ENCODE measurements around the gene SDC4.

Gene SDC4

DNA sequence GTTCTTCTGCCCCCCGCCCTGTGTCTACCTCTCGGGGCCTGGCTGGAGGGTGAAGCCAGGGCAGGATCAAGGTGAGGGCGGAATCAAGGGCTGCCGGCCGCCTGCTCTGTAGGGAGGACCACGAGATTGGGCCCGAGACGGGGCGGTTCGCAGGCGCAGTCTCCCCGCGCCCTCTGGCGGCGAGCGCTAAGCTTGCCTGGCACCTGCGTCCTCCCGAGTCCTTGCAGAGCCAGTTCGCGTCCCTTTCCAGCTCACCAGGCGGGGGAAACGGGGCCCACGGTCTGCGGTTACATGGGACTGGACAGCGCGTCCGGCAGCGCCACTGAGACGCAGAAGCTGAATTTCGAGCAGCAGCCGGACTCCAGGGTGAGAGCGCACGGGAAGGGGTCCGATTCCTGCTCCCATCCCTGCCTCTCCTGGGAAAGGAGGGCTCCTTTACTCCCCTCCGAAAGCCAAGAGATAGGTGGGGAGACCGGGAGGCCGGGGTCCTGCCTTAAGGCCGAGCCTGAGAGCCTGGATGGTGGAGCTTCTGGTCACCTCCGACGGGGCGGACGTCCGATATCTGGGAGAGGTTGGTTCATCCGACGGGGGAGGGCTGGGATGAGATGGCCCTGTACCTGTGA, 36.5 kb downstream of the SDC4 start:
- no peak overlapping the region for H3K9ac ChIP-seq
- peak overlapping the region; percentile 59 for H3K4me2 ChIP-seq
- H3K27me3 ChIP-seq = peaks cover 6% of the 10 kb centered on the region; the same call in 1 of the 2 replicates
- no peaks in the 10 kb centered on the region for H3K9me3 ChIP-seq
- no peak for TF ChIP-seq Cebpa-rat (IDR thresholded peaks at IDR 0.05)
- H3K36me3 ChIP-seq = no peaks in the 10 kb centered on the region
- H3K27ac ChIP-seq = no peak overlapping the region
- H4K20me1 ChIP-seq = no peaks in the 10 kb centered on the region
- H3K4me1 ChIP-seq = peaks cover 75% of the 10 kb centered on the region
- H3K4me3 ChIP-seq = no peak overlapping the region

DNA sequence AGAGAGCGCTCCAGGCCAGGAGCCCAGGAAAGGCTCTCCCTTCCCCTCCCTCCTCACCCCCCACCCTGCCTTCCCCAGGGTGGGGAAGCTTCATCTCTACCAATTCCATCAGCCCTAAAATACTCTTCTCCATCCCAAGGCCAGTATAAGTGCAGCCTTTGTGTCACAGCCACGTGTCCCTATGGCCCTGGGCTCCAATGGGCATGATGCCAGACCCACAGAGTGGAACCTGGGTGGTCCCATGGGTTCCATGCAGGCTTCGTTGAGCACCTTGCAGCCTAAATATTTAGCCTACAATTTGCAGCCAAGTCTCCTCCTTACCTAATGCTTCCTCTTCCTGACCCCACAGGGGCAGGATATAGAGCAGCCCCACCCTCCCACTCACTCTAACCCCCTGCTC, 39.1 kb downstream of the SDC4 start:
- no peaks in the 10 kb centered on the region for H3K9me3 ChIP-seq
- H3K27me3 ChIP-seq = peaks cover 6% of the 10 kb centered on the region; the same call in 1 of the 2 replicates
- H3K4me2 ChIP-seq = peak overlapping the region; percentile 59
- no peak overlapping the region for H3K9ac ChIP-seq
- no peak for TF ChIP-seq Cebpa-rat (IDR thresholded peaks at IDR 0.05)
- H3K4me1 ChIP-seq = peaks cover 68% of the 10 kb centered on the region
- no peaks in the 10 kb centered on the region for H3K36me3 ChIP-seq
- H4K20me1 ChIP-seq = no peaks in the 10 kb centered on the region
- no peak overlapping the region for H3K27ac ChIP-seq
- H3K4me3 ChIP-seq = no peak overlapping the region

DNA sequence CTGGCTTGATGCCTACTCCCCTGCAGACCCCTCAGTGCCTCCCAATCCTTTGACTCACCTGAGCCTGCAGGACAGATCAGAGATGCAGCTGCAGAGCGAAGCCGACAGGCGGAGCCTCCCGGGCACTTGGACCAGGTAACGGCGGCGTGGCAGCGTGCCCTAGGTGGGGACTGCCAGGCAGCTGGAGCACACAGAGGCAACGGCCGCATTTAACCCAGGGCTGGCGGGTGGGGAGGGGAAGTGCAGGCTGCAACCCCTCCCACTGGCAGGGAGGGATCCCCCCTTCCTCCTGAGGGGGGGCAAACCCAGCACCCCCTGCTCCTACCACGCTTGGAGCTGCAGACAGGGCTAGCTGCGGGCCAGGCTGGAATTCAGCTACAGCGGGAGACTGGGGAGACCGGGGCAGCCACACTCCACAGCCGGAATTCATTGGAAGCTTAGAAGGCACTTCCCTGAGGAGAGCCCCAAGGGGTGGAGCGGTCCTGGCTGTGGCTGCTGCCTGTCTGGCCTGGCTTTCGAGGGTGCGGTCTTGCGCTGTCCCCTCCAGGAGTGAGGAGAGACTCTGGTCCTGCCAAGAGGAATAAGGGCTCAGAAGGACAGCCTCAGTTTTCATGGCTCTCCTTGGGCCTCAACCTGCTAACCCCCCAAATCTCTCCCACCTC, 40.0 kb downstream of the SDC4 start, which contains the start of gene MATN4:
MATN4 (minus strand) TSS at position 183 of the 662 bp plus-strand sequence. CDS start 2,717 bp downstream, outside the sequence.
- Histone ChIP-seq H4K20me1 (no peaks in the 10 kb centered on the region), H3K9ac (no peak within 1 kb of the TSS), H3K4me2 (peak within 1 kb of the TSS; percentile 59), H3K36me3 (no peaks in the 10 kb centered on the region), H3K4me1 (peaks cover 59% of the 10 kb centered on the region), H3K27ac (no peak within 1 kb of the TSS), H3K27me3 (peaks cover 6% of the 10 kb centered on the region; the same call in 1 of the 2 replicates), H3K9me3 (no peaks in the 10 kb centered on the region), H3K4me3 (no peak within 1 kb of the TSS)
- TF ChIP-seq Cebpa-rat (IDR thresholded peaks at IDR 0.05) = no peak

DNA sequence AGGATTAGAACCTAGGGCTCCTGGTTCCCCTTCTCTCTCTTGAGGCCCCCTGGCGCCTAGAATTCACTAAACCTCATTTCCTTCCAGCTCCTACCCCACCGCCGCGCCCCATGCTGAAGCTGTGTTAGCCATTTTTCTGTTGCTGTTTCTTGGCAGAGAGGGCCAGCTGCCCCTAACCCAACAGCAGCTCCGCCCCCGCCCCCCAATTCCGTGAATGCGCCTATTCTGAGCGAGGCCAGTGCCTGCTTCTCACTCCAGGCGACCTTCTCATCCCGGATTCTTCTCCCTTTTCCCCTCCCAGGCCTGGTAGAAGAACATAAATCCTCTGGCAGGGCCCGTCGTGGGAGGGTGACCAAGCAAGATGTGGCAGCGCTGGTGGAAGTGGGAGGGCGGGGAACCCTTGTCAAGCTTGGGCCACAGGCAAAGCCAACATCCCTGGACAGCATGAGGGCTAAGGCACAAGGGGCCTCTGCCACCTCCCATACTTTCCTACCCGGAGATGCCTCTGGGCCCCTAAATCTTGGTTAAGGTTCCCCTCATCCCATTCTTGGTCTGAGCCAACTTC, 41.1 kb downstream of the SDC4 start:
- Histone ChIP-seq H3K27me3 (peaks cover 6% of the 10 kb centered on the region; the same call in 1 of the 2 replicates), H3K9ac (no peak overlapping the region), H4K20me1 (no peaks in the 10 kb centered on the region), H3K36me3 (no peaks in the 10 kb centered on the region), H3K4me3 (no peak overlapping the region), H3K4me1 (peaks cover 51% of the 10 kb centered on the region), H3K27ac (no peak overlapping the region), H3K4me2 (peak overlapping the region; percentile 59; the same call in 1 of the 2 replicates), H3K9me3 (no peaks in the 10 kb centered on the region)
- TF ChIP-seq Cebpa-rat (IDR thresholded peaks at IDR 0.05) = no peak

DNA sequence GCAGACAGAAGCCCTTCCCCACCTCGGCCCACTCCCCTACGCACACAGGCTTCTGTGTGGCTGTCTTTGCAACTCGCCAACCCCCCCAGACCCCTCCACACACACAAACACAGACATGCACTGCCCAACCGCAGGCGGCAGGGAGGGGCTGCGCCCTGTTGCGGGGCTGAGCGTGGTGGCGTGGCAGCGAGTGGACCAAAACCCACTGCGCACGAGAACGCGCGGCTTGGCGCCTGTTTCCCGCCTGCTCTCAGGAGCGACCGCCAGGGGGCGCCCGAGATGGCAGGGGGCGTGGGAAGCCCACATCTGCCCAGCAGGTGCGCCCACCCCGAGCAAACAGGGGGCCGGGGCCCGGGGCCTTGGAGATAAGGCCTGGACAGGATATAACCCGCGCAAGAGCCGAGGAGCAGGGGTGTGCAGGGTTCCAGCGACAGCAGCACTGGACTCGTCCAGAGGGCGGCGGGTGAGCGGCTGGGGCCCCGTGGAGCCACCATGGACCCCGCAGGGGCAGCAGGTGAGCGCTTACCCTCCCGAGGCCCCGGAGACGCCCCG, 41.7 kb downstream of the SDC4 start, which contains the start of gene RBPJL:
RBPJL (plus strand) TSS at position 410 of the 552 bp plus-strand sequence; CDS start at position 493, 83 bp downstream.
- Histone ChIP-seq H3K27me3 (peaks cover 6% of the 10 kb centered on the region; the same call in 1 of the 2 replicates), H3K36me3 (no peaks in the 10 kb centered on the region), H3K9me3 (no peaks in the 10 kb centered on the region), H3K4me3 (no peak within 1 kb of the TSS), H3K9ac (no peak within 1 kb of the TSS), H3K4me2 (peak within 1 kb of the TSS; percentile 59), H3K27ac (no peak within 1 kb of the TSS), H3K4me1 (peaks cover 46% of the 10 kb centered on the region), H4K20me1 (no peaks in the 10 kb centered on the region)
- TF ChIP-seq Cebpa-rat (IDR thresholded peaks at IDR 0.05) = no peak

DNA sequence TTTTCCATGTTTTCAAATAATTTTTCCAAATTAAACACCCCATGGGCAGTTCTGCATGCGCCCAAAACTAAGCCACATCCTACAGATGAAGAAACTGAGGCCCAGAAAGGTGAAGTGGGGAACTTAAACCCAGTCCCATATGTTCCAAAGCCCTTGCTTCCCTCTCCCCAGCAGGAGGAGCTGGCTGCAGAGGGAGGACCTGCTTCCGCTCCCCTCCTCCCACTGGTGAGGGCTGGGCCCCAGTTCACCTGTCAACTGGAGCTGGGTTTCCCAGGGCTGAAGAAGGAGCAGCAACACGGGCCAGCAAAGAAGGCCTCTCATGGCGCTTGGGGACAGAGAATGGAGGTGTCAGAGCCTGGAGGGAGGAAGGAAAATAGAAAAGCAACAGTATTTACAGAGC, 43.0 kb downstream of the SDC4 start:
- H3K27me3 ChIP-seq = peaks cover 6% of the 10 kb centered on the region; the same call in 1 of the 2 replicates
- no peaks in the 10 kb centered on the region for H4K20me1 ChIP-seq
- no peak overlapping the region for H3K9ac ChIP-seq
- no peaks in the 10 kb centered on the region for H3K36me3 ChIP-seq
- no peak overlapping the region for H3K27ac ChIP-seq
- H3K4me2 ChIP-seq = no peak overlapping the region
- H3K9me3 ChIP-seq = no peaks in the 10 kb centered on the region
- H3K4me3 ChIP-seq = no peak overlapping the region
- H3K4me1 ChIP-seq = peaks cover 34% of the 10 kb centered on the region
- no peak for TF ChIP-seq Cebpa-rat (IDR thresholded peaks at IDR 0.05)

DNA sequence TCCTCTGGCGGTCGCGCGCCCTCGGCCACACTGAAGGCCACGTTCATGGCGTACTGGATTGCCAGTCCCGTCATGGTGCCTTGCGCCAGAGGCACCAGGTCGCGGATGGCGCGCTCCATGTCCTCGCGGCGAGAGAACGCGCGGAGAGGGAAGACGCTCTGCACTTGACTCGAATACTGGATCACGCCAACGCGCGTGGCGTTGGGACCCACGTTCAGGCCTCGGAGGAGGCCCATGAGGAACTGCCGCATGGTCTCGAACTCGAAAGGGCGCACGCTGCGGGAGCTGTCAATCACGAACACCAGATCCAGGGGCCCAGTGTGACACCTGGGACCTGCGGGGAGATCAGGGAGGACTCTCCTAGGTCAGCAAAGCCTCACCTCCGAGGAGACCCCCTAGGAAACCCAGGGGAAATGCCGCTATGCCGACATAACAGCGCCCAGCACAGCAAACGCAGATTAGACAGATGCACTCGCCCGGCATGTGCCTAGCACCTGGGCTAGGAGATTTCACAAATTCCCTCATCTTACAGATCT, 43.7 kb downstream of the SDC4 start:
- no peak overlapping the region for H3K27ac ChIP-seq
- H3K36me3 ChIP-seq = no peaks in the 10 kb centered on the region
- no peak overlapping the region for H3K9ac ChIP-seq
- H3K27me3 ChIP-seq = peaks cover 6% of the 10 kb centered on the region; the same call in 1 of the 2 replicates
- H3K9me3 ChIP-seq = no peaks in the 10 kb centered on the region
- no peak overlapping the region for H3K4me3 ChIP-seq
- H3K4me2 ChIP-seq = no peak overlapping the region
- H4K20me1 ChIP-seq = no peaks in the 10 kb centered on the region
- no peak for TF ChIP-seq Cebpa-rat (IDR thresholded peaks at IDR 0.05)
- H3K4me1 ChIP-seq = peaks cover 26% of the 10 kb centered on the region

DNA sequence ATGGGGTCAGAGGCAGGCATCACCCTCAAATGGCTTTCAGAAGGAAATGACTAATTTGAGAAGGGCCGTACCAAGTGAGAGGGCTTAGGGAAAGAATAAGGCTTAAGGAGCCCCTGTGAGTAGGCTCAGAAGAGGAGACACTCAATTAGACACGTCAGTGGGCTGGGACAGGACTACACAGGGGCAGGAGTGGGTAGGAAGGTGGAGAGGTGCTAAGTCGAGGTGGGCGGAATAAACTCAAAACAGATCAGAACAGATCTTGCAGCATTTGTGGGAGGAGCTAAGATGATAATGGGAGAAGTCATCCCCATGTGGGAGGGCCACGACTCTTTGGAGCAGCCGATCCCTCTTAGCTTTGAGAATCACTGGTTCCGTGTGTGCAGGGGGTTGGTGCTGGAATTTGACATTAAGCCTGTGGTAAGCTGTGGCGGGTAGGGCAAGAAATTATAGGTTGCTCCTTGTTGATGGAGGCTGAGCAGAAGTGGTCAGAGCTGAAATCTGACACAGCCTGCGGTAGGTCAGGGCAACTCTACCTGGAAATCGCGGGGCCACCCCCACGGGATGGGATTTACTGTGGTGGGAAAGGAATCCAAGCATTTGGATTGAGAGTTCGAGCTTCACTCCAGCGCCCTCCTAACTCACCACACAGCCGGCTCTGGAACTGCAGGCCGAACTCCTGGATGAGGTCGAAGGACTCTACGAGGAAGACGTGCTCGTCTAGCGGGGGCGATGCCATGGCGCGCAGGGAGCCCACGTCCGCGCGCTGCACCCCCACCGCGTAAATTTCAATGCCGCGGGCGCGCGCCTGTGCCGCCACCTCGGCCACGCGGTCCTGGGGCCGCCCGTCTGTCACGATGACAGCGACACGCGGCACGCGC, 44.4 kb downstream of the SDC4 start:
- Histone ChIP-seq H3K4me3 (no peak overlapping the region), H3K4me2 (no peak overlapping the region), H3K27ac (no peak overlapping the region), H3K36me3 (no peaks in the 10 kb centered on the region), H4K20me1 (no peaks in the 10 kb centered on the region), H3K9ac (no peak overlapping the region), H3K27me3 (peaks cover 6% of the 10 kb centered on the region; the same call in 1 of the 2 replicates), H3K4me1 (peaks cover 19% of the 10 kb centered on the region), H3K9me3 (no peaks in the 10 kb centered on the region)
- no peak for TF ChIP-seq Cebpa-rat (IDR thresholded peaks at IDR 0.05)

DNA sequence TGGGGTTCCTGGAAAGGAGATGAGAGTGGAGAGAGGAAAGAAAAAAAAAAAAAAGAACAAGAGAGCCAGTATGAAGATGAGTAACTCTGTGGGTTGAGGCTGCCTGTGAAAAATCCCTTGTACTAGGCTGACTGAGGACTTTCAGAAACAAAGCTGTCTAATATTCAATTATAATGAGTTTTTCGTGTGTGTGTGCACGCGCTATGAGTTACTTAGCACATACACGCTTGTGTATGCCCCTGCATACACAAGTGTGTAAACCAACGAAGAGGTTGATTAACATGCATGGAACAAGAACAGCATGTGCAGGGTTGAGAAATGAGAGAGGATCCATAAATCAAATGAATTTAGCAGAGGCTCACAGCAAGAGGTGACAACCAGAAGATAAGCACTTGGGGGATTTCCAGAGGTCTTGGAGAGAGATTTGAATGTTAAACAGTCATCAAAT, 46.4 kb downstream of the SDC4 start:
- H3K9me3 ChIP-seq = no peaks in the 10 kb centered on the region
- no peak overlapping the region for H3K27ac ChIP-seq
- no peak overlapping the region for H3K9ac ChIP-seq
- no peaks in the 10 kb centered on the region; the same call in 1 of the 2 replicates for H3K27me3 ChIP-seq
- H3K4me3 ChIP-seq = no peak overlapping the region
- no peaks in the 10 kb centered on the region for H4K20me1 ChIP-seq
- no peaks in the 10 kb centered on the region for H3K4me1 ChIP-seq
- no peaks in the 10 kb centered on the region for H3K36me3 ChIP-seq
- no peak overlapping the region for H3K4me2 ChIP-seq
- no peak for TF ChIP-seq Cebpa-rat (IDR thresholded peaks at IDR 0.05)

Data from BLaER1 (cell line).